Suprapubic skin (tissue), 4 donors: Measurements from ENCODE around the gene TIMM17B. TPM values are rescaled to one million over a fixed set of nuclear protein-coding genes. Genes with fewer than 3 reads are reported as not detected.

ENCODE experiments used
- DNase-seq, 2 donors: peaks; one replicate each; pipeline ENCODE4 v3.0.0-alpha.2; 2019; ENCODE audit warnings: low spot score in 2 of 2
- H3K27ac ChIP-seq: fragments of 200-600 bp; sonication (generic); one replicate; pipeline ENCODE4 v1.5.1; 2019
- H3K27me3 ChIP-seq: fragments of 200-600 bp; sonication (generic); one replicate; pipeline ENCODE4 v1.5.1; 2019
- H3K36me3 ChIP-seq: fragments of 200-600 bp; sonication (generic); one replicate; pipeline ENCODE4 v1.5.1; 2019
- H3K4me1 ChIP-seq: fragments of 200-600 bp; sonication (generic); one replicate; pipeline ENCODE4 v1.5.1; 2019
- H3K4me3 ChIP-seq: fragments of 200-600 bp; sonication (generic); one replicate; pipeline ENCODE4 v1.5.1; 2019; ENCODE audit warnings: mild to moderate bottlenecking
- H3K9me3 ChIP-seq: fragments of 200-600 bp; sonication (generic); one replicate; pipeline ENCODE4 v1.5.1; 2019
- EP300 ChIP-seq: sonication (generic); formaldehyde crosslinking; IDR thresholded peaks from one replicate; pipeline ENCODE4 v1.6.1; 2017; ENCODE audit warnings: antibody characterized with exemption
- POLR2A ChIP-seq, 2 donors: fragments of 450-650 bp; IDR thresholded peaks; one replicate each; pipeline ENCODE4 v1.6.1; 2017; ENCODE audit warnings: antibody characterized with exemption in 2 of 2, mild to moderate bottlenecking in 2 of 2, moderate library complexity in 2 of 2
- POLR2AphosphoS5 ChIP-seq, 3 donors: sonication (generic); formaldehyde crosslinking; IDR thresholded peaks; one replicate each; pipeline ENCODE4 v1.6.1; 2017; ENCODE audit warnings: antibody characterized with exemption in 3 of 3
- WGBS: methylation state at CpG from one replicate; pipeline ENCODE4 v1.1.5; 2018; 5-methylcytosine and 5-hydroxymethylcytosine counted together
- total RNA-seq, 4 donors: library from RNA; depleted of rRNA; stranded (reverse); fragments of >200 nt; gene quantifications; one replicate each; pipeline ENCODE4 v1.1.0, GENCODE V29; 2016
- TF ChIP-seq, protein P1 (sequence below), 2 donors: fragments of 200-600 bp in 1 of 2; fragments of 450-650 bp in 1 of 2; sonication (generic) in 1 of 2; IDR thresholded peaks; one replicate each; pipeline ENCODE4 v1.5.1; 2016 to 2019; ENCODE audit warnings: antibody characterized with exemption in 2 of 2, mild to moderate bottlenecking in 1 of 2, moderate library complexity in 1 of 2

The TIMM17B gene
- total RNA-seq, 4 donors from 2014 or later, result 40.8 to 60.5 (median 43.4) TPM

DNA sequence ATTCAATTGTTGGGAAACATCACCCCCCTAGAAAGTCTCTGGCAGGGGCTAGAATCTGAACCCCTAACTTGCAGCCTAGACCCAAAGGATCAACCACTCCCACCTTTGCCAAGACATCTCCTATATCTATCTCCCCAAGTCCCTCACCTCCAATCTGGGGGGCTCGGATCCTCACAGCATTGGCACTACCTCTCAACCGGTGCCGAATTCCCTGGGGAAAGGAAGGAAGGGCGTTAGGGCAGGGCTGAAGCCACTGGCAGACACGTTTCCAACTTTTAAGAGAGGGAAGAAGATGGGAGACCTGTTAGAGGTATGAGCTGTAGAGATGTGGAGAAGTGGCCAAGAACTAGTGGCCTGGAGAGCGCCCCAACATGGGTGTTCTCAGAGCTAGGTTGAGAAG, 2.7 kb downstream of the TIMM17B start:
- Histone ChIP-seq H3K4me1 (peaks cover 13% of the 10 kb centered on the region), H3K9me3 (no peaks in the 10 kb centered on the region), H3K27me3 (no peaks in the 10 kb centered on the region), H3K4me3 (no peak overlapping the region), H3K36me3 (peaks cover 9% of the 10 kb centered on the region), H3K27ac (no peak overlapping the region)
- peak in 1 of 2 donors; percentile 35 for DNase-seq
- 77% methylated on average over 6 of the region's 6 CpGs for WGBS
- no peak for TF ChIP-seq POLR2AphosphoS5 (IDR thresholded peaks at IDR 0.05)
- no peak for TF ChIP-seq POLR2A (IDR thresholded peaks at IDR 0.05)
- no peak for TF ChIP-seq EP300
- TF ChIP-seq, protein P1, sequence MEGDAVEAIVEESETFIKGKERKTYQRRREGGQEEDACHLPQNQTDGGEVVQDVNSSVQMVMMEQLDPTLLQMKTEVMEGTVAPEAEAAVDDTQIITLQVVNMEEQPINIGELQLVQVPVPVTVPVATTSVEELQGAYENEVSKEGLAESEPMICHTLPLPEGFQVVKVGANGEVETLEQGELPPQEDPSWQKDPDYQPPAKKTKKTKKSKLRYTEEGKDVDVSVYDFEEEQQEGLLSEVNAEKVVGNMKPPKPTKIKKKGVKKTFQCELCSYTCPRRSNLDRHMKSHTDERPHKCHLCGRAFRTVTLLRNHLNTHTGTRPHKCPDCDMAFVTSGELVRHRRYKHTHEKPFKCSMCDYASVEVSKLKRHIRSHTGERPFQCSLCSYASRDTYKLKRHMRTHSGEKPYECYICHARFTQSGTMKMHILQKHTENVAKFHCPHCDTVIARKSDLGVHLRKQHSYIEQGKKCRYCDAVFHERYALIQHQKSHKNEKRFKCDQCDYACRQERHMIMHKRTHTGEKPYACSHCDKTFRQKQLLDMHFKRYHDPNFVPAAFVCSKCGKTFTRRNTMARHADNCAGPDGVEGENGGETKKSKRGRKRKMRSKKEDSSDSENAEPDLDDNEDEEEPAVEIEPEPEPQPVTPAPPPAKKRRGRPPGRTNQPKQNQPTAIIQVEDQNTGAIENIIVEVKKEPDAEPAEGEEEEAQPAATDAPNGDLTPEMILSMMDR (IDR thresholded peaks at IDR 0.05), result no peak

DNA sequence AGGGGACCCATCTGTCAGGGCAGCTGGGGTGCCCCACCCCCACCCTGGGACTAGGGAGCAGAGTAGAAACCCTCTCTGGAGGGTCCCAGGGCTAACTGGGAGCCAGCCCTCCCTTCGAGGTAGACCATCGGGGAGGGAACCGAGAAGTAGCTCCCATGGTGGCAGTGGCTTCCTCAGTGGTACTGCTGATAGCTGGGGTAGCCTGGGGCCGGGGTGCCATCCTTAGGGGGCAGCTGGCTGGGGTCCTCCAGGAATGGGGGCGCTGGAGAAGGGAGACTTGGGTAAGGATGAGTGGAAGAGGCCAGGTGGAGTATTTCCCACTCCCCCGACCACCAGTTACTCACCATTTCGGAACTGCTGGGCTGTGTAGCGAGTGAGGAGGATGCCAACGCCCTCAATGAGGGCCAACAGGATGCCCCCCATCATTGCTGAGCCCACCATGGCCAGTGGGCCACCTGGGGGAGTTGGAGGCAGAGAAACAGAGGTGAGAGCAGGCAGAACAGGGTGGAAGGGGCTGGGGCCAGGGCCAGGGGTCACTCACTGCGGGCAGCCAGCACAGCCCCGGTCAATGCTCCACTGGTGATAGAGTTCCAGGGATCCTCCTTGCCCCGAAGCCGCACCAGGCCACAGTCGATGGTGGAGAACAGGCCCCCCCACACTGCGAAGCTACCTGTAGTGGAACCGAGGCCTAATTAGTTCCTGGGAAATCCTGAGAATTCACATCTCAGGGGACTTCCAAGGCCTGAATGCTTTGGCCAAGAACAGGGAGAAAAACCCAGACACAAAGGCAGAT, 3.8 kb downstream of the TIMM17B start:
- TF ChIP-seq POLR2AphosphoS5 (IDR thresholded peaks at IDR 0.05) (no peak), EP300 (no peak), POLR2A (IDR thresholded peaks at IDR 0.05) (no peak)
- TF ChIP-seq, protein P1 (IDR thresholded peaks at IDR 0.05), result no peak
- peaks cover 9% of the 10 kb centered on the region for H3K36me3 ChIP-seq
- peaks cover 13% of the 10 kb centered on the region for H3K4me1 ChIP-seq
- 86% methylated on average over 10 of the region's 16 CpGs for WGBS
- H3K27ac ChIP-seq, result no peak overlapping the region
- DNase-seq, result peak in 1 of 2 donors; percentile 55
- H3K4me3 ChIP-seq, result no peak overlapping the region
- H3K9me3 ChIP-seq, result no peaks in the 10 kb centered on the region
- H3K27me3 ChIP-seq, result no peaks in the 10 kb centered on the region

DNA sequence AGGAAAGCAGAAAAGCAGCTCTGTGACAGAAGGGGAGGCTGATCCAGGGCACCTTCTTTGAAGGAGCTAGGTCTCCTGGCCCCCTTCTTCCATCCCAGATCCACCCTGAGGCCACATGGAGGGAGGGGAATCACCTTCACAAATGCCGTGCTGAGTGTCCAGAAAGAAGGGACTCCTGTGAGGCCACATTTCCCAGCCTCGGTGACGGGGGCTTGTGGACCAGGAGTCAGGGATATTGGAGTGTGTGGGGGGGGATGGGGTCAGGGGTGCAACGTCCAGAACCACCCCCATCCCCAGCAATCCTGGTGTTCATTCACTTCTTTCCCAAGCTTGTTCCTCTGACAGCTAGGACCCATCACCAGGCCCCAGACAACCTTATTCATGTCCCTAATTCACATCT, 4.7 kb downstream of the TIMM17B start:
- H3K36me3 ChIP-seq, result peaks cover 9% of the 10 kb centered on the region
- H3K4me3 ChIP-seq, result no peak overlapping the region
- no peak for DNase-seq
- no peak for TF ChIP-seq POLR2A (IDR thresholded peaks at IDR 0.05)
- TF ChIP-seq POLR2AphosphoS5 (IDR thresholded peaks at IDR 0.05), result no peak
- TF ChIP-seq, protein P1 (IDR thresholded peaks at IDR 0.05), result no peak
- TF ChIP-seq EP300, result no peak
- H3K27me3 ChIP-seq, result no peaks in the 10 kb centered on the region
- peaks cover 13% of the 10 kb centered on the region for H3K4me1 ChIP-seq
- no peak overlapping the region for H3K27ac ChIP-seq
- H3K9me3 ChIP-seq, result no peaks in the 10 kb centered on the region
- WGBS, result 83% methylated on average over 4 of the region's 4 CpGs

DNA sequence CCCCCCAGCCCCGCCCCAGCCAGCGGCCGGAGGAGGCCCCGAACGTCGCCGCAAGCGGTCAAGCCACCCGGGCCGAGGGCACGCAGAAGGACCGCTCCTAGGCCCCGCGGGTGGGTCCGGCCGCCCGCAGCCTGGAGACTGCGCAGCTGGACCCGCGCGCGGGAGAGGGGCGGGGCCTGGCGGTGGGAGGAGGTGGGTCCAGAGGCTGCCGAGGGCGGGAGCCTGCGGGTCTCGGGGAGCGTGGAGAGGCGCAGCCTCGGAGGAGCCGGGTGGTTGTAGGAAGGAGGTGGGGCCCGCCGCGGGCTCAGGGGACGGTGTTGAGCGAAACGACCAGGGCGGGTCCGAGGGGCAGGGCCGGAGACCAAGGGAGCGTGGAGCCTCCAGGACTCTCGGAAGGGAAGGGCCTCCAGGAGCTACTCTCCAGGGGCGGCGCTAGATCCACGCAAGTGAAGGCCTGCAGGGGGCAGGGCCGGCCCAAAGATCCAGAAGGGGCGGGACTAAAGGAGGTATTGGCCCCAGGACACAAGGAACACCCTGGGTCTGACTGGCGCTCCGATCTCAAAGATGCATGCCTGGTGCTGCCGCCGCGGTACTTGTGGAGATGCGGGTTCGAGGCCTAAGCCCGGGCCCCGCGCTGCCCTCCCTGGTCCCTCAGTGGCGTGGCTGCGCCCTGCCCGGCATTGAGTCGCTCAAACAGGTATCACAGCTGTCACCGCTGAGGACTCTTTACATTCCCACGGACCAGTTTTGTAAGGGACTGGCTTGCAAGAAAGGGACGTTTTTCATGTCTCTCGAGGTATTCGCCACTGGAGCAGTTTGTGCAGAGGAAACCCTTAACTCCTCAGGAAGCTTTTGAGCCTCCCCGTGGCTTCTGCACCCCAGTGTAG, 5.9 kb downstream of the TIMM17B start:
- Histone ChIP-seq H3K9me3 (no peaks in the 10 kb centered on the region), H3K4me3 (peak overlapping the region; percentile 69), H3K27ac (peak overlapping the region; percentile 81), H3K36me3 (peaks cover 9% of the 10 kb centered on the region), H3K4me1 (peaks cover 11% of the 10 kb centered on the region), H3K27me3 (no peaks in the 10 kb centered on the region)
- 28% methylated on average over 16 of the region's 68 CpGs for WGBS
- TF ChIP-seq, protein P1 (IDR thresholded peaks at IDR 0.05), result peak; percentile 20 to 50
- no peak for TF ChIP-seq POLR2A (IDR thresholded peaks at IDR 0.05)
- DNase-seq, result peak; percentile 91

DNA sequence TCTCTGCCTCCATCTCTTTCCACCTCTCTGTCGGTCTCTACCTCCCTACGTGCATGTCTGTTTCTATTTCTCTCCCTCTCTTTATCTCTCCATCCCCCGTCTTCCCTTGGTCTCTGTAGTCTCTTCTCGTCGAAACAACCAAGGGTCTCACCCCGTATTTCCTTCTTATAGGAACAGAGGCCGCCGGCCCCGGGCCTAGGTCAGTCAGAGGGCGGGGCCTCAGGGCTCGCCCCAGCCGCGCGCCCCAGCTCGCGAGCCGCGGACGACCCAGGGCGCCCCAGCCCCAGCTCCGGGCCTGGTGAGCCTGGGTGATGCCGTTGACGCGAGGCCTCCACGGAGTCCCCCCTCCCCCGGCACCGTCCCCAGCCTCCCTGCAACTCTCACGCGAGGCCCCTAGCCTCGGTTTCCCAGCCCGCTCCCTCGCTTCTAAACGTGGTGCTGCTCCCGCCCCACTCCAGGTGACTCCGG, 6.6 kb downstream of the TIMM17B start:
- no peak for TF ChIP-seq POLR2AphosphoS5 (IDR thresholded peaks at IDR 0.05)
- TF ChIP-seq EP300, result no peak
- TF ChIP-seq POLR2A (IDR thresholded peaks at IDR 0.05), result no peak
- TF ChIP-seq, protein P1 (IDR thresholded peaks at IDR 0.05), result no peak
- peak overlapping the region; percentile 69 for H3K4me3 ChIP-seq

More for the DNA sequence above, 6.6 kb downstream of the TIMM17B start:
- Histone ChIP-seq H3K27ac (peak overlapping the region; percentile 81), H3K27me3 (no peaks in the 10 kb centered on the region), H3K36me3 (peaks cover 9% of the 10 kb centered on the region), H3K9me3 (no peaks in the 10 kb centered on the region), H3K4me1 (peaks cover 5% of the 10 kb centered on the region)
- peak in 1 of 2 donors; percentile 69 for DNase-seq
- 32% methylated on average over 32 of the region's 35 CpGs for WGBS
